ENCODE measurements around the gene ZNF560. TPM values are rescaled to one million over a fixed set of nuclear protein-coding genes. Genes with fewer than 3 reads are reported as not detected.
A peak's percentile ranks its signal among the peaks of the same experiment; 100 is the strongest.

Gene ZNF560
- total RNA-seq, 2 experiments from 2014 or later, result not detected

GRCh38 chr19:9538183-9539058 lies 40.0 kb upstream of the ZNF560 start, which contains the start of gene ZNF426:
Gene ZNF426 (minus strand): TSS chr19:9538645. CDS start chr19:9536232, 2,413 bp downstream.
- Histone ChIP-seq H3K36me3 (ENCODE audit: insufficient read depth, low read length) (peaks cover 28% of the 10 kb centered on the region), H3K27ac (ENCODE audit: low read depth, low read length, poor library complexity, severe bottlenecking) (peak within 1 kb of the TSS; percentile 52), H2AFZ (ENCODE audit: low read length) (peak within 1 kb of the TSS; percentile 79), H3K4me2 (ENCODE audit: low read length) (peak within 1 kb of the TSS; percentile 60), H3K9me2 (ENCODE audit: insufficient read depth, low read length) (no peaks in the 10 kb centered on the region), H3K9me3 (ENCODE audit: low read length) (0 out of 2 replicates have a peak, but pooled peaks cover 9% of the 10 kb centered on the region), H3K79me2 (ENCODE audit: insufficient read depth, low read depth, low read length) (peaks cover 15% of the 10 kb centered on the region; the same call in 1 of the 2 replicates), H4K20me1 (ENCODE audit: insufficient read depth, low read length) (no peaks in the 10 kb centered on the region), H3K4me3 (ENCODE audit: low read depth, low read length, poor library complexity, severe bottlenecking) (peak within 1 kb of the TSS; percentile 84), H3K4me1 (ENCODE audit: insufficient read depth, low read length, poor library complexity, severe bottlenecking) (no peaks in the 10 kb centered on the region)
- TSS peak; percentile 90 for BruUV-seq (replicated peaks)
- CTCF ChIA-PET (ENCODE audit: unreplicated experiment), result no interaction called here
- DNase-seq (ENCODE audit: low spot score), result peak; percentile 80
- intact Hi-C loops (cut with micrococcal nuclease; ENCODE audit: unreplicated experiment), result no loop called here
- no peak for TF ChIP-seq EZH2phosphoT487 (IDR thresholded peaks at IDR 0.05; ENCODE audit: borderline replicate concordance, low read depth, low read length)
- TF ChIP-seq CTCF (conservative IDR thresholded peaks at IDR 0.05; ENCODE audit: low read length), result no peak
- POLR2A ChIA-PET, result no interaction called here

DNA sequence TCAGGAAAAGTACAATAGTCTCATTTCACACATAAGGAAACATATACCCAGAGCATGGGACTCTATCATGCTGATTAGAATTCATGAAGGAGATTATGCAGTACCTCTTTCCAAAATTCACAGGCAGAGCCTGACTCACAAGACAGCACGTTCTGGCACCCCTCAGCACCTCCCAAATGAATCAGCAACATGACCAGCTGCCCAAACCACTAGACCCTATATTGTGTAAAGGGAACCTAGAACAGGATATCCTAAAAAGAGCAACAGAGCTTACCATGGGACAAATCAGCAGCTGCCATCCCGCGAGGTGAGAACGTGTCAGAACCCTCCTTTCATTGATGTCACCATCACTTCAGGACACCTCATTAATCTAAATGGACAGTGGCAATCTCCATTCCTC lies 37.5 kb upstream of the ZNF560 start:
- Histone ChIP-seq H3K9me2 (ENCODE audit: insufficient read depth, low read length) (no peaks in the 10 kb centered on the region), H4K20me1 (ENCODE audit: insufficient read depth, low read length) (no peaks in the 10 kb centered on the region), H3K79me2 (ENCODE audit: insufficient read depth, low read depth, low read length) (peaks cover 15% of the 10 kb centered on the region; the same call in 1 of the 2 replicates), H3K4me1 (ENCODE audit: insufficient read depth, low read length, poor library complexity, severe bottlenecking) (no peaks in the 10 kb centered on the region), H3K4me3 (ENCODE audit: low read depth, low read length, poor library complexity, severe bottlenecking) (no peak overlapping the region), H3K27ac (ENCODE audit: low read depth, low read length, poor library complexity, severe bottlenecking) (no peak overlapping the region), H3K4me2 (ENCODE audit: low read length) (no peak overlapping the region), H2AFZ (ENCODE audit: low read length) (no peak overlapping the region), H3K36me3 (ENCODE audit: insufficient read depth, low read length) (peaks cover 53% of the 10 kb centered on the region), H3K9me3 (ENCODE audit: low read length) (0 out of 2 replicates have a peak, but pooled peaks cover 9% of the 10 kb centered on the region)
- intact Hi-C loops (cut with micrococcal nuclease; ENCODE audit: unreplicated experiment), result no loop called here
- POLR2A ChIA-PET, result no interaction called here
- no peak for DNase-seq (ENCODE audit: low spot score)
- BruUV-seq (replicated peaks), result no TSS peak
- TF ChIP-seq CTCF (conservative IDR thresholded peaks at IDR 0.05; ENCODE audit: low read length), result no peak
- TF ChIP-seq EZH2phosphoT487 (IDR thresholded peaks at IDR 0.05; ENCODE audit: borderline replicate concordance, low read depth, low read length), result no peak
- CTCF ChIA-PET (ENCODE audit: unreplicated experiment), result no interaction called here

DNA sequence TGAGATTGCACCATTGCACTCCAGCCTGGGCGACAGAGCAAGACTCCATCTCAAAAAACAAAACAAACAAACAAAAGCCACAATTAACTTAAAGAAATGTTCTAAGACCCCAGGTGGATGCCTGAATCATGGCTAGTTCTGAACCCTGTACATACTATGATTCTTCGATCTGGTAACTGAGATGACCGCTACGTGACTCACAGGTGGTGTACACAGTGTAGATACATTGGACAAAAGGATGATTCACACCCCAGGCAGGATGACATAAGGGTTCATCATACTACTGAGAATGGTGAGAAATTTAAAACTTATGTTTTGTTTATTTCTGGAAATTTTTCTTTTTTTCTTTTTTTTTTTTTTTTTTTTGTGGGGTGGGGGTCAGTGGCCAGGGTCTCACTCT lies 33.5 kb upstream of the ZNF560 start:
- Histone ChIP-seq H3K36me3 (ENCODE audit: insufficient read depth, low read length) (peaks cover 91% of the 10 kb centered on the region), H3K9me2 (ENCODE audit: insufficient read depth, low read length) (no peaks in the 10 kb centered on the region), H3K27ac (ENCODE audit: low read depth, low read length, poor library complexity, severe bottlenecking) (no peak overlapping the region), H4K20me1 (ENCODE audit: insufficient read depth, low read length) (no peaks in the 10 kb centered on the region), H3K4me2 (ENCODE audit: low read length) (no peak overlapping the region), H3K4me3 (ENCODE audit: low read depth, low read length, poor library complexity, severe bottlenecking) (no peak overlapping the region), H2AFZ (ENCODE audit: low read length) (no peak overlapping the region), H3K9me3 (ENCODE audit: low read length) (peaks cover 30% of the 10 kb centered on the region; the same call in 1 of the 2 replicates), H3K79me2 (ENCODE audit: insufficient read depth, low read depth, low read length) (peaks cover 1% of the 10 kb centered on the region; the same call in 1 of the 2 replicates), H3K4me1 (ENCODE audit: insufficient read depth, low read length, poor library complexity, severe bottlenecking) (no peaks in the 10 kb centered on the region)
- CTCF ChIA-PET (ENCODE audit: unreplicated experiment), result no interaction called here
- no TSS peak for BruUV-seq (replicated peaks)
- DNase-seq (ENCODE audit: low spot score), result no peak
- POLR2A ChIA-PET, result no interaction called here
- TF ChIP-seq EZH2phosphoT487 (IDR thresholded peaks at IDR 0.05; ENCODE audit: borderline replicate concordance, low read depth, low read length) (no peak), CTCF (conservative IDR thresholded peaks at IDR 0.05; ENCODE audit: low read length) (no peak)
- intact Hi-C loops (cut with micrococcal nuclease; ENCODE audit: unreplicated experiment), result no loop called here

Data from OCI-LY7 (cell line).